Tibial nerve (tissue), 4 donors: ENCODE data around the gene KIF13A. TPM values are rescaled to one million over a fixed set of nuclear protein-coding genes. Genes with fewer than 3 reads are reported as not detected.
"Not testable (repeated sequence)": the region's sequence is repeated elsewhere in the genome, so short reads cannot be mapped to it uniquely, and the experiment has no call there.

ENCODE experiments used
- DNase-seq, 2 donors: peaks; one replicate each; pipeline ENCODE4 v3.0.0-alpha.2; 2019; ENCODE audit warnings: low spot score in 2 of 2
- H3K27ac ChIP-seq, 4 donors: fragments of 200-600 bp; sonication (generic) in 3 of 4; one replicate each; pipeline ENCODE4 v1.5.1; 2017 to 2019; ENCODE audit warnings: mild to moderate bottlenecking in 1 of 4
- H3K27me3 ChIP-seq, 2 donors: fragments of 200-600 bp; sonication (generic) in 1 of 2; one replicate each; pipeline versions ENCODE4 v1.5.1 to v1.6.0; 2017 to 2019
- H3K36me3 ChIP-seq, 3 donors: fragments of 200-600 bp; sonication (generic); one replicate each; pipeline ENCODE4 v1.5.1; 2018 to 2019
- H3K4me1 ChIP-seq, 4 donors: fragments of 200-600 bp; sonication (generic) in 3 of 4; one replicate each; pipeline ENCODE4 v1.5.1; 2017 to 2019
- H3K4me3 ChIP-seq, 4 donors: fragments of 200-600 bp; sonication (generic) in 3 of 4; one replicate each; pipeline ENCODE4 v1.5.1; 2017 to 2019; ENCODE audit warnings: mild to moderate bottlenecking in 1 of 4, moderate library complexity in 1 of 4
- H3K9me3 ChIP-seq, 4 donors: fragments of 200-600 bp; sonication (generic) in 3 of 4; one replicate each; pipeline ENCODE4 v1.5.1; 2017 to 2019
- CTCF ChIP-seq, 5 experiments: fragments of 200-600 bp in 3 of 5; fragments of 450-650 bp in 2 of 5; sonication (generic) in 3 of 5; IDR thresholded peaks; one replicate each; pipeline ENCODE4 v1.5.1; 2016 to 2019; ENCODE audit warnings: antibody characterized with exemption in 5 of 5, mild to moderate bottlenecking in 3 of 5, moderate library complexity in 2 of 5
- EP300 ChIP-seq, 2 donors: sonication (generic); formaldehyde crosslinking; IDR thresholded peaks; one replicate each; pipeline ENCODE4 v1.6.1; 2017; ENCODE audit warnings: antibody characterized with exemption in 2 of 2, mild to moderate bottlenecking in 1 of 2
- POLR2A ChIP-seq, 2 donors: fragments of 450-650 bp; IDR thresholded peaks; one replicate each; pipeline ENCODE4 v1.6.1; 2017; ENCODE audit warnings: antibody characterized with exemption in 2 of 2, mild to moderate bottlenecking in 2 of 2, moderate library complexity in 2 of 2
- WGBS, 2 donors: methylation state at CpG; one replicate each; pipeline ENCODE4 v1.1.5; 2018; 5-methylcytosine and 5-hydroxymethylcytosine counted together
- total RNA-seq, 4 donors: library from RNA; depleted of rRNA; stranded (reverse); fragments of >200 nt; gene quantifications; one replicate each; pipeline ENCODE4 v1.1.0, GENCODE V29; 2016

KIF13A gene
- total RNA-seq, 4 donors from 2014 or later, result 31.8 to 71.9 (median 48.0) TPM

- Histone ChIP-seq H3K4me1 (no peaks in the 10 kb centered on the region), H3K4me3 (no peak overlapping the region), H3K9me3 (peaks cover 0 to 6% (median 0%) of the 10 kb centered on the region in 4 donors), H3K27me3 (no peaks in the 10 kb centered on the region), H3K36me3 (no peaks in the 10 kb centered on the region), H3K27ac (no peak overlapping the region)
- 53 to 64% methylated on average over 11 of the region's 11 CpGs for WGBS, 2 donors
- TF ChIP-seq POLR2A (IDR thresholded peaks at IDR 0.05) (no peak), CTCF (IDR thresholded peaks at IDR 0.05) (no peak), EP300 (IDR thresholded peaks at IDR 0.05) (no peak)
- no peak for DNase-seq
Observed at GRCh38 chr6:17744019-17744756, 243.2 kb downstream of the KIF13A start.

- Histone ChIP-seq H3K36me3 (no peaks in the 10 kb centered on the region), H3K4me1 (no peaks in the 10 kb centered on the region), H3K4me3 (no peak overlapping the region), H3K27ac (no peak overlapping the region), H3K9me3 (peaks cover 0 to 31% (median 5%) of the 10 kb centered on the region in 4 donors), H3K27me3 (no peaks in the 10 kb centered on the region)
- 62% methylated on average over 8 of the region's 8 CpGs for WGBS, 2 donors
- TF ChIP-seq CTCF (IDR thresholded peaks at IDR 0.05), result no peak
- TF ChIP-seq POLR2A (IDR thresholded peaks at IDR 0.05), result no peak
- DNase-seq, result no peak
Observed at GRCh38 chr6:17741507-17741906, 245.9 kb downstream of the KIF13A start.

GRCh38 chr6:17740559-17741220 is 246.7 kb downstream of the KIF13A start:
- H3K9me3 ChIP-seq, result peaks cover 0 to 37% (median 5%) of the 10 kb centered on the region in 4 donors
- H3K27me3 ChIP-seq, result no peaks in the 10 kb centered on the region
- no peak for DNase-seq
- no peak overlapping the region for H3K27ac ChIP-seq
- TF ChIP-seq POLR2A (IDR thresholded peaks at IDR 0.05) (no peak), EP300 (IDR thresholded peaks at IDR 0.05) (no peak), CTCF (IDR thresholded peaks at IDR 0.05) (no peak)
- 61 to 62% methylated on average over 4 to 5 of the region's 5 CpGs for WGBS, 2 donors
- no peaks in the 10 kb centered on the region for H3K36me3 ChIP-seq
- H3K4me1 ChIP-seq, result no peaks in the 10 kb centered on the region
- no peak overlapping the region for H3K4me3 ChIP-seq

- no peaks in the 10 kb centered on the region for H3K27me3 ChIP-seq
- no peaks in the 10 kb centered on the region for H3K36me3 ChIP-seq
- no peaks in the 10 kb centered on the region for H3K4me1 ChIP-seq
- no peak overlapping the region for H3K4me3 ChIP-seq
- DNase-seq, result no peak
- H3K9me3 ChIP-seq, result peaks cover 0 to 37% (median 5%) of the 10 kb centered on the region in 4 donors
- WGBS, 2 donors, result 89% methylated on average over 1 of the region's 1 CpG
- H3K27ac ChIP-seq, result no peak overlapping the region
- no peak for TF ChIP-seq CTCF (IDR thresholded peaks at IDR 0.05)
- no peak for TF ChIP-seq POLR2A (IDR thresholded peaks at IDR 0.05)
- no peak for TF ChIP-seq EP300 (IDR thresholded peaks at IDR 0.05)
Observed at GRCh38 chr6:17737704-17738252, 249.7 kb downstream of the KIF13A start.

GRCh38 chr6:17735311-17735710 is 252.1 kb downstream of the KIF13A start:
- DNase-seq, H3K27ac ChIP-seq, H3K36me3 ChIP-seq, H3K27me3 ChIP-seq, H3K4me3 ChIP-seq, H3K4me1 ChIP-seq: not testable (repeated sequence)
- H3K9me3 ChIP-seq, result peaks cover 0 to 37% (median 5%) of the 10 kb centered on the region in 4 donors
- 97 to 100% methylated on average over 1 to 10 of the region's 27 CpGs for whole genome bisulfite sequencing, 2 donors
